GM18907 (cell line): ENCODE data around the gene ENPP1.

Experiments used
- ATAC-seq: cut with Tn5 transposase; IDR thresholded peaks from one replicate; pipeline ENCODE4 v1.9.1; 2021; ENCODE audit warnings: mild to moderate bottlenecking, moderate library complexity; ENCODE audit not compliant: unreplicated experiment

Gene ENPP1

DNA sequence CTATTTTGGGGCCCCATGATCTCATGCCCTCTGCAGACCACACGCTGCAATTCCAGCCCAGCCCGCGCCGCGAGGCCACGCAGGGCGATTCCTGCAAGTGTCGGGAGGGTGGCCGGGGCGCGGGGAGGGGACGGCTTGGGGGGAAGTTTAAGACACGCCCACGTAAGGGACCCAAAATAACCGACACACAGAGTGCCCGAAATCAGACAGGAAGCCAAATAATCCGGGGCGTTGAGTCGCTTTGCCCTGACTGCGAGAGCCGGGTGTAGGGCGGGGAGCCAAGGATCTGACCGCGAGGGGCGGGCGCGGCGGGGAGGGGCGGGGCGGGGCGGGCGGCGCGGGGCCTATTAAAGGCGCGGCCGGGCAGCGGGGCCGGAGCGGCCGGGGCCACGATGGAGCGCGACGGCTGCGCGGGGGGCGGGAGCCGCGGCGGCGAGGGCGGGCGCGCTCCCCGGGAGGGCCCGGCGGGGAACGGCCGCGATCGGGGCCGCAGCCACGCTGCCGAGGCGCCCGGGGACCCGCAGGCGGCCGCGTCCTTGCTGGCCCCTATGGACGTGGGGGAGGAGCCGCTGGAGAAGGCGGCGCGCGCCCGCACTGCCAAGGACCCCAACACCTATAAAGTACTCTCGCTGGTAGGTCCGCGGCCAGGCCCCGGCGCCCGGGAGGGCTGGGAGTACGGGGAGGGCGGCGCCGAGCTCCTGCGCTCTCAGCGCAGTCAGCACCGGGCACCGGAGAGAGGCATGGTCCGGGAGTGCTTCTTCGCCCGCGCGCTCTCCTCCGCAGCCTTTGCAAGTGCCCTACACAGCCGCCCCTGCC, at the start of gene ENPP1:
Gene ENPP1, plus strand, starts transcription at position 377 of the 816 bp plus-strand sequence. Its CDS starts 16 bp downstream, at position 393.
- peak; percentile 68 for ATAC-seq

GRCh38 chr6:131758920-131759319, 48.9 kb upstream of the ENPP1 start:
- no peak for ATAC-seq

DNA sequence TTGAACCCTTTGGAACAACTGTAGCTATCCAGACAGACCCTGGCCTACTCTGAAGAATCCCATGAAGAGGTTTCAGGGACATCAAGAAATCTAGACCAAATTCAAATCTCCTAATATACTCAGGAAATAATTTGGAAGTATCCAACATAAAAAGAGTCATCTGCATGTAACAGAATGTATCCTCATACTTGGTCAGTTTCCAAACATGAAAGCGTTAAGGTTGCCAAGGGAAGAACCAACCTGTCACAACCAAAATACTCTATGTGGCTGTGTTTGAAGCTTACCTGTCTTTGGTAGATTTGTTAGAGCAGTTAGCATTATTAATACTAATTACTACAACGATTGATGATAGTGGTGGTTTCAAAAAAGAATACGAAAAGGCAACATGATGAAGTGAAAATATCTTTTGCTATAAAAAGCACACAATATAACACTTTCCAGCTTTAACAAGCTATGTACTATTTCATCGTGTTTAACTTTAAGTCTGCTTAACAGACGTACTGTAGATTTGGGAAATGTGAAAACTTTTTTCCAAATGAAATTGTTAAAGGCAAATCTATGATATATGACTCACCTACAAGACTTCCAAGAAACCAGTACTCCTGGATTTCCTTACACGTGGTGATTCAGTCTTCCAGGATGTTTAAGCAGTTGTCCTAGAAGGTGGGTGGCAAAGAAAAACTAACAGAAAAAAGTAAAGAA, 46.6 kb upstream of the ENPP1 start:
- no peak for ATAC-seq

GRCh38 chr6:131761762-131762067, 46.1 kb upstream of the ENPP1 start:
- ATAC-seq, result no peak

- ATAC-seq, result no peak
Measured at GRCh38 chr6:131762984-131763383, 44.8 kb upstream of the ENPP1 start.

DNA sequence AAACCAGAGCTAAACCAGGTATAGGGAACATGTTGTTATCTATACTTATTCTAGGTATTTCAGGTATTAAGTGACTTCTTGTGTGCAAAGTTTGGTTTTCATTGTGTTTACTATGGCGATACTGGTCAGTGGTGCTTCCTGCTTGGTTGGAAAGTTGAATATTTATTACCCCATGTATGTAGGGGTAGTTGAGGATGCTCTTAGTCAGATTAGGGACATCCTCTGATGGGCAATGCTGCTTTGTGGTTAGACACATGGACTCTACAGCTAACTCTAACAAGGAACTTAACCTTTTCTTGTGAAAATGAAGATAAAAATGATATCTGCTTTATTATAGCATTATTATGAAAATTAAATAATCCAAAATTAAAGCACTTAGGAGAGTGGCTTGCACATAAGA, 44.1 kb upstream of the ENPP1 start:
- no peak for ATAC-seq

- ATAC-seq, result no peak
Measured at GRCh38 chr6:131764350-131764749, 43.5 kb upstream of the ENPP1 start.

DNA sequence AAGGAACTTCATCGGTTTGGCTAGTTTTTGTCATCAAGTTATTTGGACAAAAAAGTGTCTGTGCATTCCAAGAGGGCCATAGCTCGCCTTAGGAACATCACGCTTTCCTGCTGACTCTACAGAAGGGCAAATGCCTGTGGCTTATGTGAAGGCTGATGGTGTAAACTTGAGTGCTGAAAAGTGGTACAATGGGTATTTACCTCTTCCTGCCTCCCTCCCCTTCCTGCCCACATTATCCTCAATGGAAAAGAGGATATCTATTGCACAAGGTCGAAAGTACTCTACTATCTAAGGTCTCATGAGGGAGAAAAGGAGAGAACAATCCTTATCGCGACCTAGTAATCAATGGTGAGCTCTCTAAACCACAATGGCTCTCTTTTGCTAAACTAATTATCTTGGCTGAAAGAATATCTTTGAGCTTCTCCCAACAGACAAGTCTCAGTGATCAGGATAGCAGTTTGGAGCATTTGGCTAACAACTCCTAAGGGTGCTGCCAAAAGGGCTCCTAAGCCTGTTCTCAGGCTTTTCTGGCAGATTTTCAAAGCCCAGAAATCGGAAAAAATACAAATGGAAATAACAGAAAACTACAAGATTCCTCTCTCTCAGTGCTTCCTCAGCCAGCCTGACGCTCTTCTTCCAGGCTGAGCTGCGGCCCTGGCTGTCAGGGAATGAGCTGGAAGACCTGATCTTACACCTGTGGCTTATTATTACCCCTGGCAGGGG, 42.6 kb upstream of the ENPP1 start:
- ATAC-seq, result no peak

DNA sequence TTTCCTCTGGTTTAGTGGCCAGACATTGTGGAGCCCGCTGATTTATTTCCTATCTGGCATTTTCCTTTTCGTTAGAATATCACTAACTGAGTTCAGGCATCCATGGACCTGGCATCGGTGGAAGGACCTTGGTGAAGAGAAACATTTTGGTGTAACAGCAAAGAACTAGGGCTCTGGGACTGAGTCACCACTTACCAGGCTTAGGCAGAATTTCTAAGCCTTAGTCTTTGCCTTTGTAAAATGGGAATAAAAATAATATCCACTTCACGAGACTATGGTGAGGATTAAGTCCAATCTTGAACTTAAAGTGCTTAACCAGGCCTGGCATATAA, 42.0 kb upstream of the ENPP1 start:
- ATAC-seq, result no peak

DNA sequence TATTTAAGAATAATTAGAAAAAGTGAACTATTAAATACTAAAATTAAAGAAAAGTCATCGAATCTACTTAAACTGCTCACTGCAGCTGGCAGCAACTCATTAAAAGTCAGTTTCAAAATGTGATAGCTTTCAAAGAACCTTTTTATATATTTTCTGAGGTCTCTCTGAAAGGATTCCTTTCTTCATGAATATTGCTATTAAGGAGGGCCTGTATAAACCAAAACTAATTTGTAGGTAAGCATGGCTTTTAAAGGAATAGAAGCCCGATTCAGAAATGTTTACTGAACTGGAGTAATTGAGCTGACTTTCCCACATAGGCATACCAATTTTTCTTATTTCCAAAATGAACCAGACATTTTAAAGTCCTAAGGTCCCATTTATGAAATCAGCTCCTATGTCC, 41.2 kb upstream of the ENPP1 start:
- no peak for ATAC-seq

GRCh38 chr6:131768964-131769363, 38.9 kb upstream of the ENPP1 start:
- no peak for ATAC-seq

GRCh38 chr6:131769385-131770141, 38.3 kb upstream of the ENPP1 start:
- no peak for ATAC-seq

DNA sequence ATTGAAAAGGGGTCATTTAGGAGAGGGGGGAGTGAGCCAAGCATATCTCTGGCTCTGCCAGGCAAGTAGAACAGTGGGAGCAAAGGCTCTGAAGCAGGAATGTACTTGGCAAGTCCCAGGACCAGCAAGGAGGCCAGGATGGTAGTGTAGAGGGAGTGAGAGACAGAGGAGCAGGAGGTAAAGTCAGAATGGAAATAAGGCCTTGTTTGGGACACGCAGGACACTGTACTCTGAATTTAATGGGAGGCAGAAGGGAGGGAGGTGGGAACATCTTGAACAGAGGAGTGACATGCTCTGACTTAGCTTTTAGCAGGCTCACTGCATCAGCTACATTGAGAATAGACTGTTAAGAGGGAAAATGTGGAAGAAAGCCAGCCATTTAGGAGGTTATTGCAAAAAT, 37.0 kb upstream of the ENPP1 start:
- ATAC-seq, result no peak

DNA sequence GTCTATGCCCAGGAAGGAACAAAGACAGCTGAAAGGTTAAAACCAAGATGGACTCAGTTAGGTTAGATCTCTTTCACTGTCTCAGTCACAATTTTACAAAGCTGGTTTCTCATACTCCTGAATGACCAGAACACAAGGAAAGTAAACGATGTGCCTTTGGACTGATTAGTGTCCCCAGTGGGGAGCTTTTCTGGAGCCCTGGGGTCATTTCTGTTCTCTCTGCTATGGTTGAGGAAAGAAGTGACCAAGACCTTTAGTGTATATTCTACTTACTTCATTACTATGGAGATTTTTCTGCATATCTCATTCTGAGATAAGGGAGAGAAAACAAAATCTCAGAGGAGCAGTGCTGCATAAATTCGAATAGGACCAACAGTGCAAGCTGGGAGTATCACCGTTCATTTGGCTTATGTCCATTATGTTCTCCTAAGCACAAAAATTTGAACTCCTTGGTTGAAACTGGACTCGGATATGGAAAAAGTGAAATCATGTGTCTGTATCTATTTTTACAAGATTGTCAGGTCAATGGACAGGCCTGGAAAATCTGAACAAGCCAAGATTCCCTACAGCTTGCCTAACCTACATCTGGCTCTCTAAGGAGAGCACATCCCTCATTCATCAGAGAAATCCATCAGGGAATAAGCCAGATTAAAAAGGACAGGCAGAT, 34.4 kb upstream of the ENPP1 start:
- no peak for ATAC-seq

DNA sequence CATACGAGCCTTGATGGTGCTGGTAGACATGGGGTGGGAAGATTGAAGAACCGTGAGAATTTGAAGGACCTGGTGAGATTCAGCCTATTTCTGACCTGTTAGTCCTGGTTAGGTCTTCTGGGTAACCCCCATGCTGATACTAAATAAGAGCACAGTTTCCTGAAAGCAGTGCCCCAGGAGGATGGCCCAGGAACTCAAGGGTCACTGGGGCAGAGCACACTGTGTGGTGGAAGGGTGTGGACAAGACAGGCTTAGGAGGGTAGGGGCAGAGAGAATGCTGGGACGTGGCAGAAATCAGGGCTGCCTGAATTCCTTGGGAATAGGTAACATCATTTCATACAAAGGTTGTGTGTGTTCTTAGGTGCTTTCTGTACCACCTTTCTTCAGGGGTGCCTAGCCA, 31.9 kb upstream of the ENPP1 start:
- ATAC-seq, result no peak

DNA sequence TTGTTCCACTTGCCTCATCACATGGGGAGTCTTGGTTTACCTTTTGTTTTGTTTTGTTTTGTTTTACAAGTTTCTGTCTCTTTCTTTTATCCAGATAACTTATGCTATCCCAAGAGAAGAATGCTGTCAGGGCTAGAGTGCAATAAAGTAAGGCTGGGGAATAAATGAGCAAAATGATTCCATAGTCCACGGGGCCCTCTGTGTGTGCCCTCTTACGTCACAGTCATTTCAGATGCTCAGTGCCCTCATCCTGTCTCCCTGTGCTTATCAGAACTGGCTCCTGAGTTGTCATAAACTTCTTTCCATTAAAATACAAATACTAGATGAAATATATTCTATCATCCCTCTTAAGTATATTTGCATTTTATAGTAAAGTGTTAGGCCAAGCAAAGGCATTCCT, 30.8 kb upstream of the ENPP1 start:
- ATAC-seq, result no peak

GRCh38 chr6:131778169-131778568, 29.7 kb upstream of the ENPP1 start:
- no peak for ATAC-seq

DNA sequence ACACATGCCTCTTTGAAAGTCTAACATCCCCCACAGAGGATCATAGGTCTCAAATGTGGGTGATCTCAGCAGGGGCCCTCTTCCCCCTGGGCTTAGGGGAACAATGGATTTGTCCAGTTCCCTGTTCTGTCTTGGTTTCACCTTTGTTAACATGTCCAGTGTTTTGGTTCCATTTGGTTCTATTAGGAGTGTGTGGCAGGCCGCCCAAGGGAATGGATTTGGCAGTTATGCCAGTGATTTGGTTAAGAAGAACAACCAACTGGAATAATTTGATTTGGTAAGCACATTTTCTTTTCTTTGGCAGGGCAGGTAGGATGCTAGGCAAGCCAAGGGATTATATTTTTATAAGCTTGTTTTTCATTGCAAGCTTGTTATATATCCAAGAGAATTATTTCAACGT, 28.5 kb upstream of the ENPP1 start:
- ATAC-seq, result no peak

GRCh38 chr6:131780600-131780999, 27.2 kb upstream of the ENPP1 start:
- no peak for ATAC-seq

DNA sequence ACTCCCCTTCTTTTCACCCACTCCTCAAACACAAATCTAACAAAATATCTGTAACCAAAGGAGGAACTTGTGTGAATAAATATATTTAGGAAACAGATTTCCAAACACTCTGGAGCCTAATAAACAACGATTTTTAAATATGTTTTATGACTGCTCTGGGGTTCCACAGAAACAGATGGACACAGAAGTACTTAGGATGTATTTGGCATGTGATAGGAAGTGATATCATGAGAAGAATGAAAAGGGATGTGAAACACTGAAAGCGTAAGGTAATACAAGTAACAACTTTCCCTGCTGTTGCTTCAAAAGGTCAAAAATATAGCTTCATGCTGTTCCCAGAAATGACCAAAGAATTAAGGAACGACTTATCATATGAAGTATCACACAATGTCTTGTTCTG, 26.1 kb upstream of the ENPP1 start:
- no peak for ATAC-seq

GRCh38 chr6:131782764-131783163, 25.1 kb upstream of the ENPP1 start:
- ATAC-seq, result no peak
